Posterior vena cava (tissue), 2 donors: ENCODE data around the gene CDNF. TPM values are rescaled to one million over a fixed set of nuclear protein-coding genes. Genes with fewer than 3 reads are reported as not detected.

ENCODE experiments used
- total RNA-seq, 2 donors: library from RNA; stranded (reverse); fragmentation: NEBNext Ultra II Directional; extraction: Animal tissue kit (Norgen Biotek cat#: 25700); gene quantifications; one replicate each; pipeline ENCODE4 v1.2.1, GENCODE V29; 2021
- donor health status: DM: yes; HTN: yes; CAD: no.
- donor health status: DM: yes; HTN: yes; CAD: no.

The CDNF gene
- total RNA-seq, 2 donors from 2014 or later: 0.95 to 1.8 TPM

Other genes starting within 250 kb of the CDNF start
- gene FAM107B, start 63.1 kb downstream of the CDNF start, total RNA-seq: 10 to 100 TPM; 23.2 to 28.4 TPM
- gene HSPA14, start 269 bp upstream of the CDNF start, total RNA-seq: 10 to 100 TPM in 1 of 2 donors, 1 to 10 TPM in 1; 9.9 to 13.9 TPM
- gene MSANTD7, start 269 bp upstream of the CDNF start, total RNA-seq: 1 to 10 TPM; 5.9 to 8.8 TPM
- 1 to 10 TPM; 7.5 to 9.3 TPM for gene SUV39H2, start 40.8 kb upstream of the CDNF start, total RNA-seq
- 10 to 100 TPM in 1 of 2 donors, 1 to 10 TPM in 1; 8.7 to 12.0 TPM for gene DCLRE1C, start 116.1 kb upstream of the CDNF start, total RNA-seq
- not detected for gene MEIG1, start 121.4 kb upstream of the CDNF start, total RNA-seq
- 1 to 10 TPM; 1.3 to 1.9 TPM for gene OLAH, start 205.9 kb upstream of the CDNF start, total RNA-seq